Neural cell (in vitro differentiated cells): Measurements from ENCODE around the gene KIAA1191.

Experiments used
- CTCF ChIP-seq: fragments of 450-650 bp; IDR thresholded peaks from 2 replicates; pipeline ENCODE4 v1.5.1; 2014; ENCODE audit warnings: antibody characterized with exemption, mild to moderate bottlenecking, moderate library complexity; ENCODE audit not compliant: poor library complexity, severe bottlenecking
- EP300 ChIP-seq: fragments of 450-650 bp; conservative IDR thresholded peaks from 2 replicates; pipeline ENCODE4 v1.6.1; 2014; ENCODE audit warnings: antibody characterized with exemption, mild to moderate bottlenecking, moderate library complexity; ENCODE audit not compliant: poor library complexity, severe bottlenecking
- POLR2AphosphoS5 ChIP-seq: IDR thresholded peaks from 2 replicates; pipeline ENCODE4 v1.6.1; 2012
- TAF1 ChIP-seq: IDR thresholded peaks from 2 replicates; pipeline ENCODE4 v1.6.1; 2012; ENCODE audit warnings: low read depth

- TF ChIP-seq CTCF (no peak), POLR2AphosphoS5 (no peak), EP300 (no peak), TAF1 (no peak)
These were observed 20.0 kb downstream of the KIAA1191 start for GRCh38 chr5:176341325-176342157.
